Trophoblast cell (in vitro differentiated cells and primary cell): ENCODE results near the gene HERC6.

Experiments
- DNase-seq, 2 donors: peaks; one replicate each; pipeline ENCODE4 v3.0.0-alpha.2; 2016
- H2AFZ ChIP-seq: 2 replicates; pipeline ENCODE4 v1.6.1; 2013; ENCODE audit warnings: low read length, moderate library complexity, mild to moderate bottlenecking; ENCODE audit not compliant: insufficient read depth, poor library complexity
- H2AK5ac ChIP-seq: 2 replicates; pipeline ENCODE4 v1.6.1; 2013; ENCODE audit warnings: mild to moderate bottlenecking, low read length
- H2BK120ac ChIP-seq: 2 replicates; pipeline ENCODE4 v1.6.1; 2013; ENCODE audit warnings: low read length, mild to moderate bottlenecking, moderate library complexity; ENCODE audit not compliant: insufficient read depth, poor library complexity
- H2BK12ac ChIP-seq: 2 replicates; pipeline ENCODE4 v1.6.1; 2013; ENCODE audit warnings: mild to moderate bottlenecking, low read length, moderate library complexity
- H2BK5ac ChIP-seq: 2 replicates; pipeline ENCODE4 v1.6.1; 2013; ENCODE audit warnings: low read length, low read depth, moderate library complexity, mild to moderate bottlenecking; ENCODE audit not compliant: poor library complexity
- H3K14ac ChIP-seq: 2 replicates; pipeline ENCODE4 v1.6.1; 2013; ENCODE audit warnings: mild to moderate bottlenecking, low read length
- H3K18ac ChIP-seq: 2 replicates; pipeline ENCODE4 v1.6.1; 2013; ENCODE audit warnings: mild to moderate bottlenecking, low read length
- H3K23ac ChIP-seq: 2 replicates; pipeline ENCODE4 v1.6.1; 2013; ENCODE audit warnings: low read length
- H3K27ac ChIP-seq: 2 replicates; pipeline ENCODE4 v1.5.1; 2013; ENCODE audit warnings: low read depth, mild to moderate bottlenecking, inconsistent platforms, low read length, moderate library complexity
- H3K27me3 ChIP-seq: 2 replicates; pipeline ENCODE4 v1.6.1; 2013; ENCODE audit warnings: inconsistent platforms, mild to moderate bottlenecking, low read length, moderate library complexity; ENCODE audit not compliant: insufficient read depth
- H3K36me3 ChIP-seq, 2 experiments: 1 replicate in 1 of 2; 2 replicates in 1 of 2; pipeline ENCODE4 v1.6.1; 2013; ENCODE audit warnings: low read length in 2 of 2, mild to moderate bottlenecking in 2 of 2, moderate library complexity in 1 of 2; ENCODE audit not compliant: insufficient read depth in 2 of 2, control insufficient read depth in 1 of 2
- H3K4ac ChIP-seq: 2 replicates; pipeline ENCODE4 v1.6.1; 2013; ENCODE audit warnings: low read depth, mild to moderate bottlenecking, low read length, moderate library complexity
- H3K4me1 ChIP-seq, 2 experiments: 1 replicate in 1 of 2; 2 replicates in 1 of 2; pipeline ENCODE4 v1.6.1; 2013; ENCODE audit warnings: low read length in 2 of 2, mild to moderate bottlenecking in 2 of 2, moderate library complexity in 1 of 2; ENCODE audit not compliant: insufficient read depth in 2 of 2, control insufficient read depth in 1 of 2
- H3K4me2 ChIP-seq: 2 replicates; pipeline ENCODE4 v1.6.1; 2013; ENCODE audit warnings: inconsistent platforms, mild to moderate bottlenecking, low read length, moderate library complexity
- H3K4me3 ChIP-seq: 2 replicates; pipeline ENCODE4 v1.5.1; 2013; ENCODE audit warnings: mild to moderate bottlenecking, low read depth, low read length, inconsistent platforms
- H3K79me1 ChIP-seq: one replicate; pipeline ENCODE4 v1.6.1; 2013; ENCODE audit warnings: low read length
- H3K79me2 ChIP-seq: 2 replicates; pipeline ENCODE4 v1.6.1; 2013; ENCODE audit warnings: low read length, mild to moderate bottlenecking; ENCODE audit not compliant: control insufficient read depth, insufficient read depth, poor library complexity
- H3K9ac ChIP-seq: 2 replicates; pipeline ENCODE4 v1.6.1; 2013; ENCODE audit warnings: mild to moderate bottlenecking, low read length
- H3K9me3 ChIP-seq: 2 replicates; pipeline ENCODE4 v1.6.1; 2013; ENCODE audit warnings: low read depth, mild to moderate bottlenecking, control low read depth, inconsistent platforms, low read length; ENCODE audit not compliant: insufficient read depth
- H4K12ac ChIP-seq: 2 replicates; pipeline ENCODE4 v1.6.1; 2013; ENCODE audit warnings: low read depth, mild to moderate bottlenecking, low read length, moderate library complexity
- H4K8ac ChIP-seq: 2 replicates; pipeline ENCODE4 v1.6.1; 2013; ENCODE audit warnings: low read depth, mild to moderate bottlenecking, low read length, moderate library complexity
- H4K91ac ChIP-seq: one replicate; pipeline ENCODE4 v1.6.1; 2013; ENCODE audit warnings: low read depth, mild to moderate bottlenecking, low read length, moderate library complexity
- WGBS: extraction: QIAGEN DNeasy Blood & Tissue Kit; methylation state at CpG from one replicate; pipeline ENCODE4 v1.1.7; 2013; ENCODE audit warnings: missing lambda C conversion rate; ENCODE audit not compliant: insufficient read length, insufficient coverage; ENCODE audit errors: extremely low coverage; 5-methylcytosine and 5-hydroxymethylcytosine counted together

Gene HERC6

DNA sequence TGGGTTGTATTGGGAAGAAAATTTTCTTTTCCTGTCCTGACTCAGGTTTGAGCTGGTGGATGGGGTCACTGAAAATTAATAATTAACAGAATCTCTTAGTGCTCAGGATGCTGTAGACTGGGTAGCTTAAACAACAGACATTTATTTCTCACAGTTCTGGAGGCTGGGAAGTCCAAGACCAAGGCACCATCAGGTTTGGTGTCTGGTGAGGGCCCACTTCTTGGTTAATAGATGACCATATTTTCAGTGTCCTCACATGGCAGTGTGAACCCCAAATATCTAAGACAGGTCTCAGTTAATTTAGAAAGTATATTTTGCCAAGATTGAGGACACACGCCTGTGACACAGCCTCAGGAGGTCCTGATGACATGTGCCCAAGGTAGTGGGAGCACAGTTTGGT lies 31.1 kb downstream of the HERC6 start:
- DNase-seq, result no peak
- Histone ChIP-seq H4K12ac (no peak overlapping the region), H3K79me1 (no peaks in the 10 kb centered on the region), H3K4me2 (no peak overlapping the region), H3K27ac (no peak overlapping the region), H3K14ac (no peak overlapping the region), H3K36me3 (no peaks in the 10 kb centered on the region), H3K79me2 (no peaks in the 10 kb centered on the region), H2AK5ac (no peak overlapping the region), H3K4me3 (no peak overlapping the region), H2BK120ac (no peak overlapping the region), H3K4ac (no peak overlapping the region), H4K91ac (no peak overlapping the region), H2AFZ (no peak overlapping the region), H3K23ac (no peak overlapping the region), H3K4me1 (no peaks in the 10 kb centered on the region), H4K8ac (no peak overlapping the region), H2BK5ac (no peak overlapping the region), H3K18ac (no peak overlapping the region), H3K9me3 (no peaks in the 10 kb centered on the region), H2BK12ac (no peak overlapping the region), H3K27me3 (no peaks in the 10 kb centered on the region), H3K9ac (no peak overlapping the region)
- WGBS, result no CpG with 5 or more reads among the region's 1 CpG

DNA sequence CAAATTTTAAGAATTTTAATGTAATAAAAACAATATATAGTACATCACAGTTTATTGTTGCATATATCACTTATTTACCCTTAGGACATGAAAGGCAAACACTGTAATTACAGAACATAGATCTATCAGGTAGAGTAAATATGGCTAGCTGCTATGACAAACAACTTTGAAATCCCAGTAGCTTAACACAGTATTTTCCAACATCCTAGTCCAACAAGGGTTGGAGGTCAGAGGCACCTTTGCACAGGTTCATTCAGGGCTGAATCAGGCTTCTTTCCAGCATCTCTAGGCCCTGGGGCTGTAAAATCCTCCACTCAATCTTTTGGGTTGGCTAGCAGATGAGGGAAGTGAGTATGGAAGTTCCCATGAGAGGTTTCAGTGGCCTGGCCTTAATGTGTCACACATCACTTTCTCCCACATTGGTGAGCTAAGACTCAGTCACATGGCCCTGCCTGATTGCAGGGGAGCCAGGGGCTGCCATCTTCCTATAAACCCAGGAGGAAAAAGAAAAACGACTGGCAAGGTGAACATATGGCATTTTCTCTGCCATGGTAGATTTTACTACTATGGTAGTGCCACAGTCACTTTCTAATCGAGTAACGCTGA lies 32.9 kb downstream of the HERC6 start:
- no peak for DNase-seq
- Histone ChIP-seq H3K9ac (no peak overlapping the region), H2AK5ac (no peak overlapping the region), H3K4me2 (no peak overlapping the region), H3K4me3 (no peak overlapping the region), H4K91ac (no peak overlapping the region), H3K79me2 (no peaks in the 10 kb centered on the region), H3K79me1 (no peaks in the 10 kb centered on the region), H3K36me3 (no peaks in the 10 kb centered on the region), H2BK12ac (no peak overlapping the region), H2AFZ (no peak overlapping the region), H2BK120ac (no peak overlapping the region), H4K12ac (no peak overlapping the region), H3K9me3 (no peaks in the 10 kb centered on the region), H2BK5ac (no peak overlapping the region), H3K4ac (no peak overlapping the region), H3K27me3 (no peaks in the 10 kb centered on the region), H3K4me1 (no peaks in the 10 kb centered on the region), H3K14ac (no peak overlapping the region), H3K18ac (no peak overlapping the region), H4K8ac (no peak overlapping the region), H3K27ac (no peak overlapping the region), H3K23ac (no peak overlapping the region)
- WGBS, result no CpG with 5 or more reads among the region's 3 CpGs

DNA sequence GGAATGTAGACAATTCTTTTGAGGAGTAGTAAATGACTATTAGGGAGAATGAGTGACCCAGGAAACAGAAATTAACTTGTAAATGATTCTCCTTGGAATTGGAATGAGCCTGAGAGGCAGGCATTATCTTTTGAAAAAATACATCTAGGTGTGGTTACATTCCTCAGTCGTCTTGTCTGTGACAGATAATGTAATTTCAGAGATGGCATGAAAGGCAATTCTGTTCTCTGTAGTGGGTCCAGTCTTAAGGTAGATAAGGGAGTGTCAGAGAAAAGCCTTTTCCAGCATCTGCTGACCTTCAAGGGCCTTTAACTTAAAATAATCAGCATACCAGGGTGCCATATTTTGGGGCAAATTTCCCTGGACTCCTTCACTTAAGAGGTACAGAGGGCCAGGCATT lies 35.1 kb downstream of the HERC6 start:
- Histone ChIP-seq H3K79me1 (no peaks in the 10 kb centered on the region), H2AK5ac (no peak overlapping the region), H3K9me3 (no peaks in the 10 kb centered on the region), H4K8ac (no peak overlapping the region), H4K91ac (no peak overlapping the region), H3K4ac (no peak overlapping the region), H3K23ac (no peak overlapping the region), H3K27ac (no peak overlapping the region), H3K4me1 (no peaks in the 10 kb centered on the region), H3K79me2 (no peaks in the 10 kb centered on the region), H3K9ac (no peak overlapping the region), H4K12ac (no peak overlapping the region), H3K18ac (no peak overlapping the region), H3K27me3 (no peaks in the 10 kb centered on the region), H3K36me3 (no peaks in the 10 kb centered on the region), H3K4me3 (no peak overlapping the region), H2BK5ac (no peak overlapping the region), H2BK12ac (no peak overlapping the region), H3K14ac (no peak overlapping the region), H2BK120ac (no peak overlapping the region), H3K4me2 (no peak overlapping the region), H2AFZ (no peak overlapping the region)
- no CpG with 5 or more reads among the region's 1 CpG for WGBS
- peak in 1 of 2 donors; percentile 6 for DNase-seq

DNA sequence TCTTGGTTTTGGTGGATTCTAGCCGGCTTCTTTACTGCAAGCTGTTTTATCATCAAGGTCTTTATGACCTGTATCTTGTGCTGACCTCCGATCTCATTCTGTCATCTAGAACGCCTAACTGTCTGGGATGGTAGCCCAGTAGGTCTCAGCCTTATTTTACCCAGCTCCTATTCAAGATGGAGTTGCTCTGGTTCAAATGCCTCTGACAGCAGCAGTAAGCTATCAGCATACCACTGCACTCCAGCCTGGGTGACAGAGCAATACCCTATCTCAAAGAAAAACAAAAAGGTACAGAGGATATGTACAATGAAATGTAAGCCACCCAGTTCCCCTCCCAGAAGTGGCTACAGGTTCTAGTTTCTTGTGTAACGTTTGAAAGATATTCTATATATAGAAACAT lies 36.1 kb downstream of the HERC6 start:
- no CpG with 5 or more reads among the region's 4 CpGs for WGBS
- Histone ChIP-seq H3K14ac (no peak overlapping the region), H3K9ac (no peak overlapping the region), H3K4ac (no peak overlapping the region), H3K27ac (no peak overlapping the region), H3K4me1 (no peaks in the 10 kb centered on the region), H3K4me2 (no peak overlapping the region), H4K12ac (no peak overlapping the region), H3K27me3 (no peaks in the 10 kb centered on the region), H3K79me2 (no peaks in the 10 kb centered on the region), H3K79me1 (no peaks in the 10 kb centered on the region), H2AK5ac (no peak overlapping the region), H3K36me3 (no peaks in the 10 kb centered on the region), H2AFZ (no peak overlapping the region), H2BK5ac (no peak overlapping the region), H4K8ac (no peak overlapping the region), H3K18ac (no peak overlapping the region), H3K23ac (no peak overlapping the region), H3K9me3 (no peaks in the 10 kb centered on the region), H2BK120ac (no peak overlapping the region), H3K4me3 (no peak overlapping the region), H2BK12ac (no peak overlapping the region), H4K91ac (no peak overlapping the region)
- DNase-seq, result no peak
